A549 treated with CpdA at 1 μM for 4 hours (cell line): ENCODE measurements around the gene TRMT5. TPM values are rescaled to one million over a fixed set of nuclear protein-coding genes. Genes with fewer than 3 reads are reported as not detected.

Experiments used
- total RNA-seq: library from RNA; stranded (reverse); fragments of 200-300 nt; extraction: Qiagen RNA extraction; gene quantifications from 5 replicates; pipeline ENCODE4 v1.2.3, GENCODE V29; 2022; ENCODE audit warnings: low read depth

TRMT5 gene
- total RNA-seq = 13.3 to 19.2 TPM (median 14.6 TPM) in 5 replicates

GRCh38 chr14:60980811-60981632, at the start of gene TRMT5, which contains the start of gene SLC38A6:
Gene TRMT5 (minus strand): TSS chr14:60981079. CDS start chr14:60980973, 106 bp downstream.
Gene SLC38A6 (plus strand): TSS chr14:60981245. CDS start chr14:60981278, 33 bp downstream.

Other genes with a start within 250 kb of the TRMT5 start
- gene MNAT1, start 246.3 kb downstream of the TRMT5 start, total RNA-seq = 38.1 to 56.9 TPM (median 41.9 TPM) in 5 replicates
- 17.6 to 21.2 TPM (median 19.7 TPM) in 5 replicates for gene SLC38A6, start 166 bp upstream of the TRMT5 start, total RNA-seq